ENCODE results near the gene NRCAM.

NRCAM gene

DNA sequence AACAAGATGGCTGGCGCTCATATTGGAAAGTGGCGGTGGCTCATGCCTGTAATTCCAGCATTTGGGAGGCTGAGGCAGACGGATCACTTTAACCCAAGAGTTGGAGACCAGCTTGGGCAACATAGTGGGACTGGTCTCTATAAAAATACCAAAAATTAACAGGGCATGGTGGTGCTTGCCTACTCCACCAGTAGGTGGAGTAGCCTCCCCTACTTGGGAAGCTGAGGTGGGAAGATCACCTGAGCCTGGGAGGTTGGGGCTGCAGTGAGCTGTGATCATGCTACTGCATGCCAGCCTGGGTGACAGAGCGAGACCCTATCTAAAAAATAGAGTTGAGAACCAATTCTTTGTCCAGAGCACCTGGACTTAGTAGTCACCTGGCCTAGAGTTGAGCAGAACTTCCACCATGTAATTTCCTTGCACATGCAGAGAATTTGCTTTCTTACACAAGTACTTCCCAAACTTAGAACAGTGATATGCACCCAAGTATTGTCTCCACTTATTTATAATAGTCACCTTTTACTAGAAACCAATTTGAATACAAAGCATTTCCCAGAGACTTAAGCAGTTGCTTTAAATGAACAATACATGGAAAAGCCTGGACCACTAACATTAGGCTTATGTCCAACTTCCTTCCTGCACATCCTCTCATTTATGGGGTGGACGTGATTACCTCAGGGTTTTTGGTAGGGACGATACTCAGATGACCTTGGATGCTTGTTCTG is 342.0 kb downstream of the NRCAM start:
- DNase-seq: peak; percentile 45

DNA sequence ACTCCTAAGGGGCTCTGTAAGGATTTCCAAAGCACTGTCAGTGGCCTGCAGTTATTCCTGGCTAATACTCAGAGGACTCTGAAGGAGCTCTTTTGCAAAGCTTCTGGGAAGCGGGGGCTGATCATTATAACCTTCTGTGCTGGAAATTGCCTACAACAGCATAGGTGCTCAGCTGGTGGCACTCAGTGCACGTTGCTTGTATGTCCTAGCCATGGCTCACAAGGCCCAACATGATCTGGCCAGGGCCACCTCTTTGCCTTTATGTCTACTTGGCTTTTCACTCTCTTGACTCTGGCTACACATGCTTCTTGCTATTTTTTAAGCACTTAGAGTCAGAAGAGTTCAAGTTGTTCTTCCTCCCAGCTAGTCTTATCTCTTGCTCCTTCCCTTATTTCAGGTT is 343.6 kb downstream of the NRCAM start:
- no peak for DNase-seq

DNA sequence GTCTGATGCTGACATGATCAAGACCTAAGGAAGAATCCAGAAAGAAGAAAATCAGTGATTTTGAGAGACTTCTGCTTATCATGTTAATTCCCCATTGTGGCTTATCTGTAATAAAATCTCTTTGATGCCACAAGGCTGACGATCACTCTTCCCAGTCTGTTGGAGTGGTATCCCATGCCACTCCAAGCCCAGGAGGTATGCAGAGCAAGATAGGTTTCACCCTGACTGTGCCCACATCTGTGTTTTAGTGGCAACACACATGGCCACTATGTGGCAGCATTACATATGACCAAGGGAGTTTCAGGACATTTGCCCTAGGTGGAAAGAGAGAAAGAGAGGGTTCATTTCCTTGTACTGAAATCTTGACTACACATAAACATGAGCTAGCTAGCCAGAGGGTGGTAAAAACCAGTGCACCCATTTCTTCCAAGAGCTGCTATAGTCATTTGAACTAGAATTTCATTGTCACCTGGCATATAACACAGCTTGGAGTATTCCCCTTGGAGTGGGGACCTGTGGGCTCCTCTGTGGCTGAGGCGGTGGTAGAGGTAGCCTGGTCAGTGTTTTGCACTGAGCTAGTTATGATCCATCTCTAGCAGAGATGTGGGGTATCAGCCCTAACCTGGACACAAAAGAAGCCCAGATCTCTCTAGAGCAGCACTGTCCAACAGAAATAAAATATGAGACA is 346.9 kb downstream of the NRCAM start:
- DNase-seq: no peak

DNA sequence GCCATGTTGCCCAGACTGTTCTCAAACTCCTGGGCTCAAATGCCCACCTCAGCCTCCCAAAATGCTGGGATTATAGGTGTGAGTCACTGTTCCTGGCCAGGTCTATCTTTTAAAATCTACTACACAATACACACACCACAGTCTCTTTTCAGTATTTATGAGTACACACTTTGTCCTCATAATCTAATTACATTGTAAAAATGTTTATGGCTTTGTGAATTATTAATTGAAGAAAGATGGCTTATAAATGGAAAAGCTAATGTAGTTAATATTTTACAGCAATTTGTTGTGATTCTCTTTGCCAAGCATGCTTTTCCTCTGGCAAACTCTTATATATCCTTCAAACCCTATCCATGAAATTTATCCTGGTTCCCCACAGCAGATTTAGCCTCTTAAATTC is 348.1 kb downstream of the NRCAM start:
- no peak for DNase-seq

GRCh38 chr7:108104324-108104723 is 351.9 kb downstream of the NRCAM start:
- no peak for DNase-seq

GRCh38 chr7:108103558-108104298 is 352.5 kb downstream of the NRCAM start:
- DNase-seq: no peak

- no peak for DNase-seq
Measured at GRCh38 chr7:108102671-108103312, 353.4 kb downstream of the NRCAM start.

DNA sequence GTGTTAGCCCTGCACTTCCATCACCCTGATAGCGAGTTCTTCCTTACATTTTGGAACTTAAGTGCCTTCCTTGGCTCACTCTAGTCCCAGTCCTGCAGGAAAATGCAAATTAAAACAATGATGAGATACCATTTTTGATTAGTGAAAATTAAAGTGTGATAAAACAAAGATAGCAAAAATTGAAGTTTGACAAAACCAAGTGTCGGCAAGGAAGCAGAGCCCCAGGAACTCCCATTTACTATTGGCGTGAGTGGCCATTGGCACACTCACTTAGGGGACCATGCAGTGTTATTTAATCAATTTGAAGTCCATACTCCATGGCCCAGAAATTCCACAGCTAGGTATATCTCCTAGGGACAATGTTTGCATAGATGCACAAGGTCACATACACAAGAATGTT is 354.5 kb downstream of the NRCAM start:
- no peak for DNase-seq

DNA sequence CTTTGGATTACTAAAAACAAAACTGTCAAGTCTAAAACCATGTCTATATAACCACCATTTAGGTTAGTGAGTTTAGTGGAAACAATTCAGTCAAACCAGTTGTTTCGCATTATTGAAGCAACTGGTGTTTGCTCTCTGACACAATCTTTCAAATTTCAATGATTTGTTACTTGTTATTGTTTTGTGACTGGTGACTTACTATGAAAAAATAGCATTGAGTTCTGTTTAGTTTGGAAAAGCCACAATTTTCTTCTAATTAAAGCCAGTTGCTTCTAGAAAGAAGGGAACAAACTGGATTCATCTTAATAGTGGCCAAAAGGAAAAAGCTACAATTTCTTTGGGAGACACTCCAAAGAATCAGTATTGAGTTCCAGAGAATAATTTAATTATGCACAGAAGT is 356.5 kb downstream of the NRCAM start:
- DNase-seq: no peak

GRCh38 chr7:108097703-108098102 is 358.5 kb downstream of the NRCAM start:
- no peak for DNase-seq

All from NCI-H2029 (cell line).